Stimulated activated CD4-positive, alpha-beta T cell treated with anti-CD3 and anti-CD28 coated beads, Interleukin-15, amount 100 ng/mL, for 24 hours (primary cell): ENCODE measurements around the gene SERINC3.
A peak's percentile ranks its signal among the peaks of the same experiment; 100 is the strongest.
"Not testable (repeated sequence)": the region's sequence is repeated elsewhere in the genome, so short reads cannot be mapped to it uniquely, and the experiment has no call there.

ENCODE experiments used
- DNase-seq: peaks from one replicate; pipeline ENCODE4 v3.0.0-alpha.2; 2020

SERINC3 gene

DNA sequence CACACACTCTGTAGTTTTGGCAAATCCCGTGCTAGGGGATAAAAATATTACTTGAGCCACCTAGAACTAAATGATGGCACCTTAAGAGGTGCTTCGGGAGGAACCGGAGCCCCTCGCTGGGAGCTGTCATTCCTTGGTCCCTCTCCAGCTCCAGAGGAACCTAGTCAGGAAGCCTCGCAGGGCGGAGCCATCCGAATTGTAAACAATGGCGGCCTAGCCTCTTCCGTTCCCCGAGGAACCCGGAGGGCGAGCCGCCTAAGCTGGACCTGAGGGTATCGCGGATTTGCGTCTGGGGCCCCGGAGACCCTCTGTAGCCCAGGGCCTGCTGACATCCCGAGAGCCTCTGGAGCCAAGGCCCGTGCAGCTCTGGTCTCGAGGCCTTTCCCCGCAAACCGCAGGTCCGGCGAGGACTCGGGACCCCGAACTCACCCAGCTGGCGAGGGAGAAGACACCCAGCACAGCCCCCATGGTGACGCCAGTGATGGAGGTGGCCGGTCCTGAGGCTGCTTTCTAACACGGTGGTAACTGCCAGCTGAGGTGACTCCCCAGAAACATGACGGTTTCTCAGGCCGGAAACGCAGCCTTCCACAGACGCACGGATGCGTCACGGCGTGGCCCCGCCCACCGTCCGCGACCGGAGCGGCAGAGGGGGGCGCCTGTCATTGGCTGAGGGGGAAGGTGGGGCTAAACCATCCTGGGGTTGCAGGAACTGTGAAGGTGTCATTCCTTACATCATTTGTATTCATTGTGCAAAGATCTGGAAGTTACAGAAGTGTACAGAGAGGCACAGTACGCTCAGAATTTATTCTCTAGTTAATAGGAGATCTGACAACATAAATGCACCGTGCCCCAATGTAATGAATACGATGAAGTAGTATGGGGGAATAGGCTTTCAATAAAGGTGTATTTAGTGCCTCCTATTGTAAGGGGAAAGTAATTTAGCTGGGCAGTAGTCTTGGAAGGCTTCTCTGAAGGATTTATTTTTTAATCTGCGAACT is at the start of gene SERINC3:
Gene SERINC3, minus strand, starts transcription at position 587 of the 998 bp plus-strand sequence. Its CDS starts 119 bp downstream, at position 468.
- peak; percentile 97 for DNase-seq

DNA sequence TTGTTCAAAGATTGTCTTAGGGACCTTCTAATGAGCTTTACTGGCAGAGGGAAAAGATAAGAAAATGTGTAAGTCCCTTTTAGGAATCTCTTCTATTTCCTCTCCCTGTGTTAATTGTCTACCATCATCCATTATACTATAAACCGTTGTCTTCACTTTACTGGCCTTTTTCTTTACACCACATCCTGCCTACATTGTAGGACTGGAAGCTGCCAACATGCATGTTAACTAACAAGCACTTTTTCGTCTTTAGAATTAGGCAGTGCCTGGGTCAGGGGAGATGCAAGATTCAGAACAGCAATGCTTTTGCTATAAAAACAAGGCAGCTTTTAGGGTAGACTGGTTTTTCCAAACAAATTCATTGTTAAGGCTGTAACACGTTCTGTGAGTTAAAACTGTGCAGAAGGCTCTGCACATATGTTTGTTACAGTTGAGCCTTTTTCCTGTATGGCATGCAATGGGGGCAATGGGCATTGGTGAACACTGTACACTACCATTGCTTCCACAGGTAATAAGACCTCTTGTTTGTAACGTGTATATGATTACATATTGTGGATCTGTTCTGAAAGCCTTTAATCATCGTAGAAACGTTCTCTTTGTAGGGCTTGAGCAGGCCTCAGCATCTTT is 49.6 kb upstream of the SERINC3 start:
- no peak for DNase-seq

DNA sequence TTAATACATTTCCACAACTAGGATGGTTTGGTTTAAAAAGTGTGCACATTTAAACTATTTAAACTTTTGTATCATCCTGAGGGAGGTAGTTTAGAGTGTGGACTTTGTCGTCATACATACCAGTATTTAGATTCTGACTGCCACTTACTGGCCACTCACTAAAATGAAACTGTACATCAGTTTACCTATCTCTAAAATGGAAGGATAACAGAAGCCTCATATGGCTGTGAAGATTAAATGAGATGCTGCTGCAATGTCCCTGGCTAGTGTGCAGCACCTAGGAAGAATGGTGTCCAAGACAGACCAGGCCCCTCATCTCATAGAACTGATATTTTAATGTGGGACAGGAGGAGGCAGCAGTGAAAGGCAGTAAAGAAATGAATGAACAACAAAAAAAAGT is 48.5 kb upstream of the SERINC3 start:
- no peak for DNase-seq

DNA sequence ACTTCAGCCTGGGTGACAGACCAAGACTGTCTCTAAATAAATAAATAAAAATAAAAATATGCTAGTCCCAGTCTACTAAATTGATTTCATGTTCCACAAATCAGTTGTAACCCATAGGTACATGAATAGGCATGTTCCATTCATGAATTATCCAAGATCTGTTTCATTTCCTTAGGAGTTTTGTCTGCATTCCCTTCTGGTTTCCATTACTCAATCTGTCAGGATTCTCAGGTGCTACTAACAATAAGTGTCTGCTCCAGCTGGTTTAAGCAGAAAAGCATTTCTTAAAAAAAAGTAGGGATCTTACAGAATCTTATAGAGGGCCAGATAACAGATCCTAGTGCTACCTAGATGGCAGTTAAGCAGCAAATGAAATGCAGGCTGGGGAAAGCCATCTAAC is 44.9 kb upstream of the SERINC3 start:
- DNase-seq = no peak

DNA sequence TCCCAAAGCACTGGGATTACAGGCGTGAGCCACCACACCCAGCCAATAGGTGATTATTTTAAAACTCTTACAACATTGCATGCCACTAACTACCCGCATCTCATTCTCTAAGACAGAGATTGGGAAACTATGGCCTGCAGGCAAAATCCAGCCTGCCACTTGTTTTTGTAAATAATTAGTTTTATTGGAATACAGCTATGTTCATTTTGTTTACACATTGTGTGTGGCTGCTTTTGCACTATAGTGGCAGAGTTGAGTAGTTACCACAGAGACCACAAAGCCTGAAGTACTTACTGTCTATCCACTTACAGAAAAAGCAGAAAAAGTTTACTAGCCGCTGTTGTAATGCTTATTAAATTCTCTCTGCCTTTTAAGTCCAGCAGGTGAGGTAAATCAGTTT is 44.1 kb upstream of the SERINC3 start:
- DNase-seq = no peak

DNA sequence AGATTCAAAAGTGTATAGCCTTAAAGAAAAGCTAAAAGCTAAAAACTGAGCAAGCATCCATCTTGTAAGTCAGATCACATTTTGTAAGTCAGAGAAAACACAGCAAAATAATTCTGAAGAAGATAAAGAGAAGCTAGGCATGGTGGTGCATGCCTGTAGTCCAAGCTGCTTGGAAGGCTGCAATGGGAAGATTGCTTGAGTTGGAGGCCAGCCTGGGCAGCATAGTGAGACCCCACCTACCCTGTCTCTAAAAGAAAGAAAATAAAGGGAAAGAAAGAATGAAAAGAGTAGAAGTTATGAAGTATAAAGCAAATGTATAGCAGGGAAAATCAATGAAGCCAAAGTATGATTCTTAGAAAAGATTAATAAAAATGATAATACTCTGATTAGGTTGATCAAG is 40.0 kb upstream of the SERINC3 start:
- no peak for DNase-seq

DNA sequence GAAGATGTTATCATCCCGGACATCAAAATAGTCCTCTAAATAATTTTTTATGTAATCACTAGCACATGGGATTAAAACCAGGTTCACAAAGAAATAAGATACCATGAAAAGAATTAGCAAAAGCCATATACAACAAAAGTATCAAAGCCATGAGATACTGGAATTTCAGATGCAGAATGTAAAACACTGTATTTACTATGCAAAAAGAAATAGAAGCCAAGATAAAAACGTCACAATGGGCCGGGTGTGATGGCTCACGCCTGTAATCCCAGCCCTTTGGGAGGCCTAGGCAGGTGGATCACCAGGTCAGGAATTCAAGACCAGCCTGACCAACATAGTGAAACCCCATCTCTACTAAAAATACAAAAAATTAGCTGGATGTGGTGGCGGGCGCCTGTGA is 38.9 kb upstream of the SERINC3 start:
- not testable (repeated sequence) for DNase-seq

DNA sequence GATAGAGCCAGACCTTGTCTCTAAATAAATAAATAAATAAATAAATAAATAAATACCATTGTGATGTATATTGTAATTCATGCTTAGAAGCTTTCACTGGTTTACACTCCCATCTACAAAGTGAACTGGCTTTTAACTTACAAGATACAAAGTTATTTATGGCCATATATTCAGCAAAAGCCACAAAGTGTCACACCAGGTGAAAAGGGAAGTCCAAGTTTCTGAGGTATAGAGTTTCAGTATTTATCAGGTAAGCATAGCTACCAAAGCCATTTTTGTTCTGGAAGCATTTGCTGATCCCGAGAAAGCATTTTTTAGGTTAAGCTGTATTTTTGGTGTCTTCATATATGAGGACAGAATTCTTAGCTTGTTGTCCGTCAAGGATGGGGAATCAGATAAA is 38.4 kb upstream of the SERINC3 start:
- DNase-seq = no peak

DNA sequence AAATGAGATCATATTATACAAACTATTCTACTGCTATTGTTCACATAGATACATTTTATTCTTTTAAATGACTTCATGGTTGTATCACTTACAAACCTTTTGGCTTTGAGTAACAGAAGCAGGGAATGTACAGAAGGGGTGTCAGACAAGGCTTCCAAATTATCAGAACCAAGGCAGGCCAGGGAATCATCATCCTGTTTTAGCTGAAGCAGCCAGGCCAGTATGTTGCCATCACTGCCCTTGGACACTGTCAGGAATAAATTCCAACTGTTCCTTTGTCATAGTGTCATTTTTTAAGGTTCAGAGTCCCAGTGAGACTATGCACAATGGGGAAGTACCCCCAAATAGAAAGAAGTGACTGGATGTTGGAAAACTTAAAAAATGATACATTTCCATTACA is 37.4 kb upstream of the SERINC3 start:
- DNase-seq = no peak

DNA sequence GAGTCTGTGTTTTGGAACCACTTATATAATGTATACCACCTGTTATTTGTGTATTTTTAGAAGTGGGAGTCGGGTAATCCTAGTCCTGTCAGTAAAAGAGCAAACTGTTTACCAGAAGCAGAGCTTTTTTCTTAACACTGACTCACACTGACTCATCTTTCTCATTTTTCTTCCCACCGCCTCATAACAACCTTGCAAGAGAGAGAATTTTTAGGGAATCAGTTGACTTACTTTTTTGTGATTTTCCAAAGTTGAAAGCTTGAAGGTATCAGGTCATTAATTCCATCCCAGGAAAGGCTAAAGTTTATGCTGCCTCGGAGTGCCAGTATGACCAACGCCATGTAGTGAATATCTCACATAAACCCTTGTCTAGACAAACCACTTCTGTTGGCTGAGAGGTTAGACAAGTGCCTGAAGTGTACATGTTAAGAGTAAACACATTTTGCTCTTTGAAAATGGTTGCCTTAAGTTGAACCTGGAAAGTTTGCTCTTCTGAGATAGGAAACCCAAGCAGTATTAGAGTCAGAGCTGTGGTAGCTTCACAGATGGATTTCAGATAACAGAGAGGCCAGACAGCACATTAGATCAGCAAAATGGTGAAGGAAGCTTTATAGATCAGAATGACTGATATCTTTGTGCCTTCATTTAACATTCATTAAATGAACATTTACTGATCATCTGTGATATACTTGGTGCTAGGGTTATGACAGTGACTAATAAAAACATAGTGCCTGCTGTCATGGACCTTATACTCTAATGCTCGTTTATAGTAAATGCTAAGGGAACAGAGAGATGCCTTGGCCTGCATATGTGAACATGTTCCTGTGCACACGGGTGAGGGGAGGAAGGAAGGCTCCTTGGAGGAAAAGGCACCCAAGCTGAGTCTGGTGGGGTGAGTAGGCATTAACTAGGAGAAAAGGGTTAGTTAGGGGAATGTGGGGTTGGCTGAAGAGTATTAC is 31.4 kb upstream of the SERINC3 start:
- DNase-seq = no peak

DNA sequence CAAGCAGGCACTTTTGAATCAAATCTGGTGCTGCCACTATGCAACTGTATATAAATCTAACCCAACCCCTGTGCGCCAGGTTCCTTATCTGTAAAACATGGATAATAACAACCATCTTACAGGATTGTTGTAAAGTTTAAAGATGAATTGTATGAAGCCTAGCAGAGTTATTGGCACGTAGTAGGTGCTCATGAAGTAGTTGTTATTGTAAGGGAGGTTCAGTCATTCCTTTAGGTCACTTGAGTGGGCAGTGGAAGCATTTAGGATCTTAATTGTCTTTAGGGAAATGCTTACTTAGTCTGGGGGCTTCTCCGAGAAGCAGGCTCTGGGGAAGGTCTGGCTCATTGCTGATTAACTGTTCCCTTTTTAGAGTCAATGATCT is 30.7 kb upstream of the SERINC3 start:
- DNase-seq = no peak

DNA sequence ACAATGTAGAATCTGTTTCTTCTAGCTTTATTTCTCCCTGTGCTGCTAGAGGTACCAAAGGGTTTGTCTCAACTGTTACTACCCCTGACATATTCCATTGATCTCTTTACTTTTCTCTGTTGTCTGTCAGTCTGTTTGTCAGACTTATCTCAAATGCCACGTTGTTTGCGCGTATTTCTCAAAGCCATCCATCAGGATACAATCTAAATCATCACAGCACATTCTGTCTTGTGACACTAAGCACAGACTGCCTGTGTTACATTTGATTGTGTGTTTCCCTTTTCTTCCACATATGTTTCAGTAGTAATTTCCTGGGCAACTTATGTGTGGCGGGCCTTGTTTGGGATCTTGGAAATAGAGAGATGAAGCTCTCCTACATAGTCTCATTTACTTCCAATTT is 30.2 kb upstream of the SERINC3 start:
- DNase-seq = no peak

DNA sequence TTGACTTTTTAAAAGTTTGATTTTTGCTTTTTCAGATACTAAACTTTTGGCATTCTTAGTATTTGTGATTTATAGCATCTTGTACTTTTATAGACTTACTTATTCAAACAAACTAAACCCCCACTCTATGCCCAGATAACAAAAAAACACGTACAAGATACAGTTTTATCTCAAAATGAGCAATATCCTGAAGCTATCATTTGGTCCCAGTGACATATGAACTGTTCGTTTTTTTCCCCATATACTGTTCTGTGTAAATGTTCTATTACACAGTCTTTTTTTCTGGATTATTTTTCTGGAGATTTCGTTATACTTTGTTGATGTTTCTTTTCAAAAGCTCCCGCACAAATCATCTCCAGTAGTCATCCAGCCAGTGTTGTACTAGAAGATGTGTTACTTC is 27.3 kb upstream of the SERINC3 start:
- DNase-seq = no peak

DNA sequence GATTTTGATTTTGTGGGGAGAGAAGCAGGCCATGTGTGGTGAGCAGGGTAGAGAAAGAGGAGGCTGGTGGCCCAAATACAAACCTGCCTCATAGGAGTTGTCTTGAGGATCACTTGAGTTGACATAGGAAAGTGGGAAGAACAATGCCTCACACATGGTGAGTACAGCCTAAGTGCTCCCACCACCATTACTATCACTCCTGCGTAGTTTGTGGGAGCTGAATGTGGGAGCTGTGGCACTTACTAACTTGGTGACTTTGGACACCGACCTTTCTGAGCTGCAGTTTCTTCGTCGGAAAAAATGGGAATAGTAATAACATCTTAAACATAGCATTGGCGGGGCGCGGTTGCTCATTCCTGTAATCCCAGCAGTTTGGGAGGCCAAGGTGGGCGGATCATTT is 25.5 kb upstream of the SERINC3 start:
- no peak for DNase-seq

DNA sequence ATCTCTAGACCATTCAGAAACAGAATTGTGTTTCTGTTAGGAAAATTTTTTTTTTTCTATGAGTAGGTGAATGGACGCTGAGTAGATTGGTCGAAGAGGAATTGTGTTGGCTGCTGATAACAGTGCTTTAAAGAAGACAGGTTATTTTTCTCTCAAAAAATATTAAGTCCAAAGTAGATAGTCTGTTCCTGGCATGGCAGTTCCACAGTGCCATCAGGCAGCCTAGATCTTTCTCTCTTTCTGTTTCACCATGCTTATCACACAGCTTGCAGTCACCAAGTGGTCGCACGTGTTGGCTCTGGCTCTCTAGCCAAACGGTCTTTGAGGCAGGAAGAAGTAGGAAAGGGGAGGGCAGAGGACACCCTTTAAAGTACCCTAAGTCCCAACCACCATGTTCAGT is 22.4 kb upstream of the SERINC3 start:
- DNase-seq = no peak

DNA sequence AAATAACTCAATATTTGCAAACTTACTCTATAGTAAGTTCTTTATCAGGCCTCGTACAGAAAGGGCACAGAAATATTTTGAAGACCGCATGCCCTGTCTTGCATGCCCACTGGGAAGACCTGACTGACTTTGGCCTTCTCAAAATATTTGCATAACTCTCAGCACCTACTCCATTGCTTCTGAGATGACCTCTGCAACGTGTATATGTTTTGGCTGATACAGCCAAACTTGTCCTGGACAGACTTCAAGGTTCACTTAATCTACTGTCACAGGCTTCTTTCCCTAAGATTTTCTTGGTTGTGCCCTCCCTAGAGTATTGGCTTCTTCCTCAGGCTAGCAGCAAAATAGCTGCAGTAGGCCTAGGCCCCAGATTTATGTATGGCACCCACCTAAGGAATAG is 21.5 kb upstream of the SERINC3 start:
- DNase-seq = no peak

DNA sequence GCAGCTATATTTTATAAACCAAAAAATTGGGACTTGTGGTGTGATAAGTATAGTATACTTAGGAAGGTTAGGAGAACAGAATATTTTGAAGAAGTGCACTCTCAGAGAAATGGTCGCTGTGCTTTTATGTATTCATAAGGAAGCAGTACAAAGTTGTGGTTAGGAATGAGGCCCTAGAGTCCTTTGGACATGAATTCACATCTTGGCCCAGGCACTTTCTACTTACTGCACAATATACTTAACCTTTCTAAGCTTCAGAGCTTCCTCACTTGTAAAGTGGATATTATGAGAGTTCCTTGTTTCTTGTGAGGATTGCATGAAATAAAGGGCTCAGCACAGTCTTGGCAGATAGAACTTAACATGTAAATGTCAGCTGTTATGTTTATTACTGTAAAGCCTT is 21.0 kb upstream of the SERINC3 start:
- no peak for DNase-seq

DNA sequence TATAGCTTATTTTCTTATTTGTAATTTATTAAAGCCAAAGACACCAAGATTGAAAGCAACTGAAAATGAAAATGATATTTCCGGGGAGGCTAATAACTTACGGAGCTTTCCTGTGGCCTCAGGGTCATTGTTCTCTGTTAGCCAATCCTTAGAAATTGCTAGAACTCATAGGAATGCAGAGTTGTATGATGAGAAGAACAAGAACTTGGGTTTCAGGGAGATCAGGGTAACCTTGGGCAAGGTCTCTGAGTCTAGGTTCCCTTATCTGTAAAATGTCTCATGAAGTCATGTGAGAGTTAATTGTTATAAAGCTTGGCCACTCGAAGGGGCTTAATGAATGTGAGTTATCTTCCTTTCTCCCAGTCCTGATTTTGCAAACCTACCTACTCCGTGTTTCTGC is 20.1 kb upstream of the SERINC3 start:
- no peak for DNase-seq

DNA sequence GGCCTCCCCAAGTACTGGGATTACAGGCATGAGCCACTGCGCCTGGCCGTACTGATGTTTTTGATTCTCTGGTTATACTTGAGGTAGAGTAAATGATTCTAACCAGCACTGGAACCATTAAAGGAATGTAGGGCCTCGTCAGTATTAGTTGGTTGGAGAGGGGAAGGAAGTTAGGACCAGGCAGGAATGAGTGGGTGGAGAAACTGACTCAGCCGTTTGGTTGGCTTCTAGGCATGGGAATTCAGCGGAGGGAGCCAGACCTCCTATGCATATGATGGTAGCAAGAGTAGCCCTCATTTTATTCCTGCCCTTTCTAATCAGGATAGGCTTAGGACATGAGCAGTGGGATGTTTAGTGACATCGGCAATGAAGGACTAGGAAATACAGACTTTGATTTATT is 19.0 kb upstream of the SERINC3 start:
- DNase-seq = no peak

DNA sequence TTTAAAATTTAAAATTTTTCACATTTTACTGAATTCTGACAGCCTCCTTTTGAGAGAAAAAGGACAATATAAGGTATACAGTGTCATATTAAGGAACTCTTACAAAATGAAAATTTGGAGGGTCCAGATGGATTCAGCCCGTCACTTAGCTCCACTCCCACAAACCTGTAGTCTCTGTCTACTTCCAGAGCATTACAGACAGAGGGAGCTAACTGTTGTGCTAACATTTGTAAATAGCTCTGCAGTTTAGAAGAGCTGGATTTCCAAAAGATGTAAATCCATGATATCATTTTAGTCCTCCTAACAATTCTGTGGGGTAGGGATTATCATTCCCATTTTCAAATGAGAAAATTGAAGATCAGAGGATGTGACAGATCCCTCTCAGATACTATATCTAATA is 16.1 kb upstream of the SERINC3 start:
- no peak for DNase-seq

DNA sequence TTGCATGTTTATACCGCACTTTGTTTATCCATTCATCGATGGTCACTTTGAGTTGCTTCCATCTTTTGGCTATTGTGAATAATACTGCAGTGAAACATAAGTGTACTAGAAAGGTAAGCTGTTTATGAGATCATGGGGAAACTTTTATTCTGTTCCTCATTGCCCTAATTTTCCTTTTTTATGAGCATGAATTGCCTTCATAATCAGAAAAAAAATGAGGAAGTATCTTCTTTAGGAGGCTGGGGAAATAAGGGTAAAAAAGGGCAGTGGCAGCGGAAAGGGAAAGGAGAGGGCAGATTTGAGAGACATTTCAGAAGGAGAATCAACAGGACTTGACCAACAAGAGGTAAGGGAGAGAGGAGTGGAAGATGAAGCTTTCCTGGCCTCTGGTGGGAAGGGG is 14.3 kb upstream of the SERINC3 start:
- DNase-seq = no peak

DNA sequence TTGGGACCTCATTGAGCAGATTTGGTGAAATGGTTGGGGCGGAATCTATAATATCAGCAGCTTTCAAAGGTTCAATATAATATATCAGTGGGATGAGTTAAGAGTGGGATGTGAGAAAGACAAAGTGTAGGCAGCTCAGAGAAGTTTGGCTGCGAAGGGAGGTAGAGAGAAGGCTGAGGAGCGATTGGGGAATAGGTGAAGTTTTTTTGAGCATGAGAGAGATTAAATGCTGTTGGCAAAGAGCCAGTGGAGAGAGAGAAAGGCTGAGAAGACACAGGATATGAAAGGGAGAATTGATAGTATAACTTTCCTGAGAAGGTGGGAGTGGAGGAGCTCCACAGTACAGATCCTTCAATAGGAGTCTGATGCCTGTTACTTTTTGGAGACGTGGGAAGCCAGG is 12.1 kb upstream of the SERINC3 start:
- no peak for DNase-seq

DNA sequence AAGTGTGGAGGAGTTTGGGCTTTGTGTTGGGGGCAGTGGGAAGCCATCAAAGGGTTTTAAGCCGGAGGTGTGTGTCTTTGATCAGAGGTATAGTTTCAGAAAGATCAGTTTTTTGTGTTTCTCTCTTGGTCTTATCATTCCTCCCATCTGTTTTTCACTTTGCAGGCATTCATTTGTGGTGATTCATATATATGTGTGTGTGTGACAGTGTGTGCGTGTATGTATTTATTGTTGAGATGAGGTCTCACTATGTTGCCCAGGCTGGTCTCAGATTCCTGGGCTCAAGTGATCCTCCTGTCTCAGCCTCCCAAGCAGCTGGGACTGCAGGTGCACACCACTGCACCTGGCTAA is 11.1 kb upstream of the SERINC3 start:
- DNase-seq = no peak
